SU-DHL-6 (cell line): ENCODE measurements around the gene OR6C76.
"Not testable (repeated sequence)": the region's sequence is repeated elsewhere in the genome, so short reads cannot be mapped to it uniquely, and the experiment has no call there.

Experiments
- H2AFZ ChIP-seq: fragments of 200-600 bp; sonication (generic); 2 replicates; pipeline ENCODE4 v1.6.1; 2014; ENCODE audit warnings: low read depth, mild to moderate bottlenecking, moderate library complexity, mixed read lengths, antibody characterized with exemption, low read length; ENCODE audit not compliant: severe bottlenecking
- H3F3A ChIP-seq: fragments of 200-600 bp; shearing (Covaris generic); 2 replicates; pipeline ENCODE4 v1.6.0; 2016; ENCODE audit warnings: antibody characterized with exemption, mild to moderate bottlenecking; ENCODE audit not compliant: insufficient read depth
- H3K27ac ChIP-seq: fragments of 200-600 bp; sonication (generic); 2 replicates; pipeline ENCODE4 v1.5.1; 2016; ENCODE audit warnings: low read depth, mild to moderate bottlenecking, low read length, moderate library complexity, mixed read lengths
- H3K27me3 ChIP-seq: fragments of 200-600 bp; sonication (generic), shearing (Covaris generic); 2 replicates; pipeline ENCODE4 v1.6.0; 2014; ENCODE audit warnings: mild to moderate bottlenecking, low read length
- H3K36me3 ChIP-seq: fragments of 200-600 bp; sonication (generic); 2 replicates; pipeline ENCODE4 v1.6.1; 2014; ENCODE audit warnings: mild to moderate bottlenecking, low read length, mixed read lengths
- H3K4me2 ChIP-seq: fragments of 300-600, 200-600 bp; shearing (Covaris generic), sonication (generic); 2 replicates; pipeline ENCODE4 v1.6.0; 2014; ENCODE audit warnings: low read length, low read depth, mild to moderate bottlenecking; ENCODE audit not compliant: poor library complexity, severe bottlenecking
- H3K4me3 ChIP-seq: fragments of 200-600 bp; sonication (generic); 2 replicates; pipeline ENCODE4 v1.5.1; 2014; ENCODE audit warnings: antibody characterized with exemption, low read length, mild to moderate bottlenecking, mixed read lengths; ENCODE audit not compliant: insufficient read depth, poor library complexity, severe bottlenecking
- H3K79me2 ChIP-seq: fragments of 200-600 bp; sonication (generic); 2 replicates; pipeline ENCODE4 v1.6.1; 2014; ENCODE audit warnings: mild to moderate bottlenecking, low read length, moderate library complexity; ENCODE audit not compliant: insufficient read depth
- H3K9ac ChIP-seq: fragments of 200-600 bp; sonication (generic); 2 replicates; pipeline ENCODE4 v1.7.0; 2014; ENCODE audit warnings: mild to moderate bottlenecking, low read length
- H3K9me2 ChIP-seq: fragments of 200-600 bp; sonication (generic); replicated peaks from 2 replicates; pipeline ENCODE4 v1.6.1; 2014; ENCODE audit warnings: low read length; ENCODE audit not compliant: insufficient read depth
- H3K9me3 ChIP-seq: fragments of 200-600 bp; sonication (generic); 2 replicates; pipeline ENCODE4 v1.6.1; 2014; ENCODE audit warnings: low read length, mixed read lengths; ENCODE audit not compliant: insufficient read depth
- H4K20me1 ChIP-seq: fragments of 200-600 bp; sonication (generic); 2 replicates; pipeline ENCODE4 v1.6.1; 2014; ENCODE audit warnings: low read depth, mild to moderate bottlenecking, antibody characterized with exemption, low read length, moderate library complexity, mixed read lengths
- EZH2phosphoT487 ChIP-seq: fragments of 200-600 bp; sonication (generic), shearing (Covaris generic); conservative IDR thresholded peaks from 2 replicates; pipeline ENCODE4 v1.6.1; 2018; ENCODE audit warnings: mild to moderate bottlenecking, antibody characterized with exemption, low read length, moderate library complexity, mixed read lengths
- TF ChIP-seq, protein P1 (sequence below): fragments of 200-600 bp; sonication (generic); IDR thresholded peaks from one replicate; pipeline ENCODE4 v1.5.1; 2017; ENCODE audit warnings: antibody characterized with exemption, mild to moderate bottlenecking, low read length, moderate library complexity; ENCODE audit not compliant: insufficient read depth, poor library complexity, severe bottlenecking

OR6C76 gene

DNA sequence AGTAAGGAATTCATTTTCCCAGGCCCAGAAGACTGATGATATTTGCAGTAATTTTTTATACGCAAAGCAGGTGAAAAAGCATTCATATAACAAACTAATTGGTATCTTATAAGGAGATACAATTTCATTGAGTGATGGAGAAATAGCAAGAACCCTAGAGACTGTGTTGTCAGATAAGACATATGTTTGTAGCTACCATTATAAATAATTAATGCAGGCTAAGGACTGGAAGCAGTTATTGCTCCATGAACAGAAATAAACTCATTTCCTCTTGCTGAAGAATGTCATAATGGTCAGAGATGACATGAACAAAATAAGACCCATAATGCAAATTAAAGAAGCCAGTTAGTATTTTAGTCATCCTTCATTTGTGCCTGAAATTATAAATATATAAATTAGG is 19.3 kb downstream of the OR6C76 start:
- Histone ChIP-seq H3K9me2 (no peaks in the 10 kb centered on the region), H3K4me2 (no peak overlapping the region), H3K36me3 (no peaks in the 10 kb centered on the region)

DNA sequence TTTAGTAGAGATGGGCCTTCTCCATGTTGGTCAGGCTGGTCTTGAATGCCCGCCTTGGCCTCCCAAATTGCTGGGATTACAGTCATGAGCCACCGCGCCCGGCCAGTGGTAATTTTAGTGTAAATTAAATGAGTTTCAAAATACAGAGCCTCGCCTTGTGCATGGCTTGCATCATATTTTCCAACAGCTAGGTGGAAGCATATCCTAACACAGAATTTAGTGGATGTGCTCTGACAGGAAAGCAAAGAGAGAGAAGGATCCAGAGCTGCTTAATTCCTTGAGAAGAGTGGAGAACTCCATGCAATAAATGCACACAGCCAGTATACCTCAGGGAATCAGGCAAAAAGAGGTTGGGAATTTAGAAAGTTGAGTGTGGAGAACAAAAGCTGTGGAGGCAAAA is 20.3 kb downstream of the OR6C76 start:
- Histone ChIP-seq H3K9me3 (no peaks in the 10 kb centered on the region), H4K20me1 (no peaks in the 10 kb centered on the region), H3K79me2 (no peaks in the 10 kb centered on the region), H2AFZ (no peak overlapping the region), H3K9me2 (no peaks in the 10 kb centered on the region), H3K36me3 (no peaks in the 10 kb centered on the region), H3F3A (no peaks in the 10 kb centered on the region), H3K9ac (no peak overlapping the region), H3K4me3 (no peak overlapping the region), H3K4me2 (no peak overlapping the region), H3K27me3 (no peaks in the 10 kb centered on the region), H3K27ac (no peak overlapping the region)
- TF ChIP-seq, protein P1, sequence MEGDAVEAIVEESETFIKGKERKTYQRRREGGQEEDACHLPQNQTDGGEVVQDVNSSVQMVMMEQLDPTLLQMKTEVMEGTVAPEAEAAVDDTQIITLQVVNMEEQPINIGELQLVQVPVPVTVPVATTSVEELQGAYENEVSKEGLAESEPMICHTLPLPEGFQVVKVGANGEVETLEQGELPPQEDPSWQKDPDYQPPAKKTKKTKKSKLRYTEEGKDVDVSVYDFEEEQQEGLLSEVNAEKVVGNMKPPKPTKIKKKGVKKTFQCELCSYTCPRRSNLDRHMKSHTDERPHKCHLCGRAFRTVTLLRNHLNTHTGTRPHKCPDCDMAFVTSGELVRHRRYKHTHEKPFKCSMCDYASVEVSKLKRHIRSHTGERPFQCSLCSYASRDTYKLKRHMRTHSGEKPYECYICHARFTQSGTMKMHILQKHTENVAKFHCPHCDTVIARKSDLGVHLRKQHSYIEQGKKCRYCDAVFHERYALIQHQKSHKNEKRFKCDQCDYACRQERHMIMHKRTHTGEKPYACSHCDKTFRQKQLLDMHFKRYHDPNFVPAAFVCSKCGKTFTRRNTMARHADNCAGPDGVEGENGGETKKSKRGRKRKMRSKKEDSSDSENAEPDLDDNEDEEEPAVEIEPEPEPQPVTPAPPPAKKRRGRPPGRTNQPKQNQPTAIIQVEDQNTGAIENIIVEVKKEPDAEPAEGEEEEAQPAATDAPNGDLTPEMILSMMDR: no peak

More for the DNA sequence above, 19.3 kb downstream of the OR6C76 start:
- no peaks in the 10 kb centered on the region for H3K79me2 ChIP-seq
- no peak overlapping the region for H2AFZ ChIP-seq
- H3K27me3 ChIP-seq: no peaks in the 10 kb centered on the region
- no peak overlapping the region for H3K4me3 ChIP-seq
- H3K9me3 ChIP-seq: no peaks in the 10 kb centered on the region
- no peaks in the 10 kb centered on the region for H3F3A ChIP-seq
- no peak overlapping the region for H3K27ac ChIP-seq
- no peaks in the 10 kb centered on the region for H4K20me1 ChIP-seq
- TF ChIP-seq, protein P1: no peak
- TF ChIP-seq EZH2phosphoT487: no peak
- H3K9ac ChIP-seq: no peak overlapping the region

GRCh38 chr12:55448825-55449224 is 22.8 kb downstream of the OR6C76 start:
- Histone ChIP-seq H4K20me1 (no peaks in the 10 kb centered on the region), H3K9ac (no peak overlapping the region), H3K27ac (no peak overlapping the region), H3K9me3 (no peaks in the 10 kb centered on the region), H3K9me2 (no peaks in the 10 kb centered on the region), H3K27me3 (no peaks in the 10 kb centered on the region), H3K36me3 (no peaks in the 10 kb centered on the region), H3K4me2 (no peak overlapping the region), H3K79me2 (no peaks in the 10 kb centered on the region), H3K4me3 (no peak overlapping the region), H2AFZ (no peak overlapping the region), H3F3A (no peaks in the 10 kb centered on the region)
- TF ChIP-seq, protein P1: no peak
- no peak for TF ChIP-seq EZH2phosphoT487

DNA sequence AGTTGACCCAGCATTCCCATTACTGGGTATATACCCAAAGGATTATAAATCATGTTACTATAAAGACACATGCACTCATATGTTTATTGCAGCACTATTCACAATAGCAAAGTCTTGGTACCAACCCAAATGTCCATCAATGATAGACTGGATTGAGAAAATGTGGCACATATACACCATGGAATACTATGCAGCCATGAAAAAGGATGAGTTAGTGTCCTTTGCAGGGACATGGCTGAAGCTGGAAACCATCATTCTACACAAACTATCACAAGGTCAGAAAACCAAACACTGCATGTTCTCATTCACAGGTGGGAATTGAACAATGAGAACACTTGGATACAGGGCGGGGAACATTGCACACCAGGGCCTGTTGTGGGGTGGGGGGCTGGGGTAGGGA is 38.9 kb downstream of the OR6C76 start:
- H3K36me3 ChIP-seq, H3K4me3 ChIP-seq, H4K20me1 ChIP-seq, H3K9me3 ChIP-seq, H3K9ac ChIP-seq, H3K9me2 ChIP-seq, H3K27ac ChIP-seq, H2AFZ ChIP-seq, H3F3A ChIP-seq, H3K4me2 ChIP-seq, H3K79me2 ChIP-seq, H3K27me3 ChIP-seq: not testable (repeated sequence)
